ENCODE data around the gene POLR3H.

Gene POLR3H

GRCh38 chr22:41513391-41513790 lies 30.9 kb downstream of the POLR3H start:
- H3K27me3 ChIP-seq (ENCODE audit: insufficient read depth, low read length) = no peaks in the 10 kb centered on the region
- no peaks in the 10 kb centered on the region for H3K36me3 ChIP-seq (ENCODE audit: insufficient read depth, low read length)
- H3K4me3 ChIP-seq (ENCODE audit: low read depth, low read length) = no peak overlapping the region
- peaks cover 13% of the 10 kb centered on the region for H3K4me1 ChIP-seq (ENCODE audit: control insufficient read depth, insufficient read depth, low read length, unreplicated experiment)
- no peak overlapping the region for H2AFZ ChIP-seq (ENCODE audit: low read length, unreplicated experiment)
- H3K79me2 ChIP-seq (ENCODE audit: control insufficient read depth, insufficient read depth, low read length, unreplicated experiment) = no peaks in the 10 kb centered on the region
- no peak overlapping the region for H3K27ac ChIP-seq (ENCODE audit: low read depth, low read length)

- Histone ChIP-seq H3K36me3 (ENCODE audit: insufficient read depth, low read length) (no peaks in the 10 kb centered on the region), H3K4me3 (ENCODE audit: low read depth, low read length) (no peak overlapping the region), H3K79me2 (ENCODE audit: control insufficient read depth, insufficient read depth, low read length, unreplicated experiment) (no peaks in the 10 kb centered on the region), H2AFZ (ENCODE audit: low read length, unreplicated experiment) (no peak overlapping the region), H3K27me3 (ENCODE audit: insufficient read depth, low read length) (no peaks in the 10 kb centered on the region), H3K27ac (ENCODE audit: low read depth, low read length) (0 out of 2 replicates have a peak overlapping the region, but pooled peaks have one; percentile 32), H3K4me1 (ENCODE audit: control insufficient read depth, insufficient read depth, low read length, unreplicated experiment) (peaks cover 13% of the 10 kb centered on the region)
Measured at GRCh38 chr22:41512421-41513194, 31.7 kb downstream of the POLR3H start.

GRCh38 chr22:41511521-41511968 lies 32.7 kb downstream of the POLR3H start:
- Histone ChIP-seq H3K36me3 (ENCODE audit: insufficient read depth, low read length) (no peaks in the 10 kb centered on the region), H2AFZ (ENCODE audit: low read length, unreplicated experiment) (no peak overlapping the region)

GRCh38 chr22:41508770-41509170 lies 35.5 kb downstream of the POLR3H start:
- no peaks in the 10 kb centered on the region for H3K36me3 ChIP-seq (ENCODE audit: insufficient read depth, low read length)
- H3K27ac ChIP-seq (ENCODE audit: low read depth, low read length) = no peak overlapping the region
- H3K79me2 ChIP-seq (ENCODE audit: control insufficient read depth, insufficient read depth, low read length, unreplicated experiment) = peaks cover 2% of the 10 kb centered on the region
- H3K4me1 ChIP-seq (ENCODE audit: control insufficient read depth, insufficient read depth, low read length, unreplicated experiment) = peaks cover 19% of the 10 kb centered on the region
- no peaks in the 10 kb centered on the region for H3K27me3 ChIP-seq (ENCODE audit: insufficient read depth, low read length)
- H2AFZ ChIP-seq (ENCODE audit: low read length, unreplicated experiment) = no peak overlapping the region
- H3K4me3 ChIP-seq (ENCODE audit: low read depth, low read length) = no peak overlapping the region

More at GRCh38 chr22:41511521-41511968, 32.7 kb downstream of the POLR3H start:
- no peak overlapping the region for H3K4me3 ChIP-seq (ENCODE audit: low read depth, low read length)
- no peak overlapping the region for H3K27ac ChIP-seq (ENCODE audit: low read depth, low read length)
- H3K79me2 ChIP-seq (ENCODE audit: control insufficient read depth, insufficient read depth, low read length, unreplicated experiment) = no peaks in the 10 kb centered on the region
- peaks cover 13% of the 10 kb centered on the region for H3K4me1 ChIP-seq (ENCODE audit: control insufficient read depth, insufficient read depth, low read length, unreplicated experiment)
- H3K27me3 ChIP-seq (ENCODE audit: insufficient read depth, low read length) = no peaks in the 10 kb centered on the region

GRCh38 chr22:41507330-41508063 lies 36.8 kb downstream of the POLR3H start:
- Histone ChIP-seq H2AFZ (ENCODE audit: low read length, unreplicated experiment) (no peak overlapping the region), H3K27me3 (ENCODE audit: insufficient read depth, low read length) (no peaks in the 10 kb centered on the region), H3K27ac (ENCODE audit: low read depth, low read length) (no peak overlapping the region), H3K79me2 (ENCODE audit: control insufficient read depth, insufficient read depth, low read length, unreplicated experiment) (peaks cover 2% of the 10 kb centered on the region), H3K36me3 (ENCODE audit: insufficient read depth, low read length) (no peaks in the 10 kb centered on the region), H3K4me1 (ENCODE audit: control insufficient read depth, insufficient read depth, low read length, unreplicated experiment) (peaks cover 9% of the 10 kb centered on the region), H3K4me3 (ENCODE audit: low read depth, low read length) (no peak overlapping the region)

- H3K4me3 ChIP-seq (ENCODE audit: low read depth, low read length) = no peak overlapping the region
- H3K4me1 ChIP-seq (ENCODE audit: control insufficient read depth, insufficient read depth, low read length, unreplicated experiment) = peaks cover 6% of the 10 kb centered on the region
- H3K27ac ChIP-seq (ENCODE audit: low read depth, low read length) = no peak overlapping the region
- H3K36me3 ChIP-seq (ENCODE audit: insufficient read depth, low read length) = no peaks in the 10 kb centered on the region
- H3K79me2 ChIP-seq (ENCODE audit: control insufficient read depth, insufficient read depth, low read length, unreplicated experiment) = peaks cover 2% of the 10 kb centered on the region
- no peaks in the 10 kb centered on the region for H3K27me3 ChIP-seq (ENCODE audit: insufficient read depth, low read length)
- H2AFZ ChIP-seq (ENCODE audit: low read length, unreplicated experiment) = no peak overlapping the region
Measured at GRCh38 chr22:41505511-41506220, 38.6 kb downstream of the POLR3H start.

GRCh38 chr22:41504816-41505215 lies 39.5 kb downstream of the POLR3H start:
- Histone ChIP-seq H3K4me3 (ENCODE audit: low read depth, low read length) (no peak overlapping the region), H3K79me2 (ENCODE audit: control insufficient read depth, insufficient read depth, low read length, unreplicated experiment) (peaks cover 2% of the 10 kb centered on the region), H3K27me3 (ENCODE audit: insufficient read depth, low read length) (no peaks in the 10 kb centered on the region), H3K36me3 (ENCODE audit: insufficient read depth, low read length) (no peaks in the 10 kb centered on the region), H3K4me1 (ENCODE audit: control insufficient read depth, insufficient read depth, low read length, unreplicated experiment) (peaks cover 6% of the 10 kb centered on the region), H3K27ac (ENCODE audit: low read depth, low read length) (no peak overlapping the region), H2AFZ (ENCODE audit: low read length, unreplicated experiment) (no peak overlapping the region)

- Histone ChIP-seq H3K4me3 (ENCODE audit: low read depth, low read length) (no peak overlapping the region), H3K27me3 (ENCODE audit: insufficient read depth, low read length) (no peaks in the 10 kb centered on the region), H2AFZ (ENCODE audit: low read length, unreplicated experiment) (no peak overlapping the region), H3K79me2 (ENCODE audit: control insufficient read depth, insufficient read depth, low read length, unreplicated experiment) (peaks cover 2% of the 10 kb centered on the region), H3K27ac (ENCODE audit: low read depth, low read length) (no peak overlapping the region), H3K4me1 (ENCODE audit: control insufficient read depth, insufficient read depth, low read length, unreplicated experiment) (peaks cover 6% of the 10 kb centered on the region), H3K36me3 (ENCODE audit: insufficient read depth, low read length) (no peaks in the 10 kb centered on the region)
Measured at GRCh38 chr22:41504397-41504796, 39.9 kb downstream of the POLR3H start.

GRCh38 chr22:41501209-41501608 lies 43.1 kb downstream of the POLR3H start:
- no peaks in the 10 kb centered on the region for H3K36me3 ChIP-seq (ENCODE audit: insufficient read depth, low read length)
- H2AFZ ChIP-seq (ENCODE audit: low read length, unreplicated experiment) = no peak overlapping the region
- no peaks in the 10 kb centered on the region for H3K27me3 ChIP-seq (ENCODE audit: insufficient read depth, low read length)
- H3K4me3 ChIP-seq (ENCODE audit: low read depth, low read length) = no peak overlapping the region
- H3K27ac ChIP-seq (ENCODE audit: low read depth, low read length) = no peak overlapping the region
- peaks cover 6% of the 10 kb centered on the region for H3K4me1 ChIP-seq (ENCODE audit: control insufficient read depth, insufficient read depth, low read length, unreplicated experiment)
- peaks cover 2% of the 10 kb centered on the region for H3K79me2 ChIP-seq (ENCODE audit: control insufficient read depth, insufficient read depth, low read length, unreplicated experiment)

GRCh38 chr22:41500303-41500702 lies 44.0 kb downstream of the POLR3H start:
- H3K4me1 ChIP-seq (ENCODE audit: control insufficient read depth, insufficient read depth, low read length, unreplicated experiment) = peaks cover 6% of the 10 kb centered on the region
- no peaks in the 10 kb centered on the region for H3K27me3 ChIP-seq (ENCODE audit: insufficient read depth, low read length)
- peaks cover 2% of the 10 kb centered on the region for H3K79me2 ChIP-seq (ENCODE audit: control insufficient read depth, insufficient read depth, low read length, unreplicated experiment)
- H3K4me3 ChIP-seq (ENCODE audit: low read depth, low read length) = no peak overlapping the region
- H2AFZ ChIP-seq (ENCODE audit: low read length, unreplicated experiment) = no peak overlapping the region
- H3K36me3 ChIP-seq (ENCODE audit: insufficient read depth, low read length) = no peaks in the 10 kb centered on the region
- H3K27ac ChIP-seq (ENCODE audit: low read depth, low read length) = no peak overlapping the region

All from ACC112 (cell line).